GM04503 (cell line): ENCODE measurements around the gene C9orf153.
A peak's percentile ranks its signal among the peaks of the same experiment; 100 is the strongest.
"Not testable (repeated sequence)": the region's sequence is repeated elsewhere in the genome, so short reads cannot be mapped to it uniquely, and the experiment has no call there.

Experiments
- DNase-seq: peaks from one replicate; pipeline ENCODE4 v3.0.0-alpha.2; 2012; ENCODE audit warnings: low read depth

C9orf153 gene

GRCh38 chr9:86259557-86259956 is at the start of gene C9orf153:
C9orf153 (minus strand) TSS chr9:86259657; CDS start chr9:86229603, 30,054 bp downstream.
- no peak for DNase-seq

- no peak for DNase-seq
Observed at GRCh38 chr9:86308687-86309086, 49.2 kb upstream of the C9orf153 start.

- DNase-seq, result no peak
Observed at GRCh38 chr9:86304236-86304730, 44.8 kb upstream of the C9orf153 start.

- no peak for DNase-seq
Observed at GRCh38 chr9:86303316-86303975, 44.0 kb upstream of the C9orf153 start.

GRCh38 chr9:86301686-86302085 is 42.2 kb upstream of the C9orf153 start:
- no peak for DNase-seq

- no peak for DNase-seq
Observed at GRCh38 chr9:86300701-86301100, 41.2 kb upstream of the C9orf153 start.

GRCh38 chr9:86298873-86299272 is 39.4 kb upstream of the C9orf153 start:
- no peak for DNase-seq

GRCh38 chr9:86290341-86290740 is 30.9 kb upstream of the C9orf153 start:
- DNase-seq, result not testable (repeated sequence)

GRCh38 chr9:86288499-86289198 is 29.2 kb upstream of the C9orf153 start:
- no peak for DNase-seq

- no peak for DNase-seq
Observed at GRCh38 chr9:86287013-86287412, 27.6 kb upstream of the C9orf153 start.

- no peak for DNase-seq
Observed at GRCh38 chr9:86286278-86286677, 26.8 kb upstream of the C9orf153 start.

GRCh38 chr9:86285261-86285660 is 25.8 kb upstream of the C9orf153 start:
- DNase-seq, result no peak

- DNase-seq, result peak; percentile 80
Observed at GRCh38 chr9:86282979-86283535, 23.6 kb upstream of the C9orf153 start.

- DNase-seq, result peak; percentile 49
Observed at GRCh38 chr9:86282077-86282978, 22.9 kb upstream of the C9orf153 start, which contains the start of gene ISCA1. ISCA1 (minus strand) TSS chr9:86282538; CDS start chr9:86282458, 80 bp downstream.

- DNase-seq, result no peak
Observed at GRCh38 chr9:86281593-86282076, 22.2 kb upstream of the C9orf153 start.

- DNase-seq, result no peak
Observed at GRCh38 chr9:86280580-86280979, 21.1 kb upstream of the C9orf153 start.

- no peak for DNase-seq
Observed at GRCh38 chr9:86279839-86280238, 20.4 kb upstream of the C9orf153 start.

- no peak for DNase-seq
Observed at GRCh38 chr9:86277072-86277471, 17.6 kb upstream of the C9orf153 start.

- DNase-seq, result no peak
Observed at GRCh38 chr9:86275962-86276361, 16.5 kb upstream of the C9orf153 start.

GRCh38 chr9:86274821-86275643 is 15.6 kb upstream of the C9orf153 start:
- no peak for DNase-seq

- no peak for DNase-seq
Observed at GRCh38 chr9:86272221-86272620, 12.8 kb upstream of the C9orf153 start.
